SJSA1 (cell line): Measurements from ENCODE around the gene ZNF235. TPM values are rescaled to one million over a fixed set of nuclear protein-coding genes. Genes with fewer than 3 reads are reported as not detected.
A peak's percentile ranks its signal among the peaks of the same experiment; 100 is the strongest.
"Not testable (repeated sequence)": the region's sequence is repeated elsewhere in the genome, so short reads cannot be mapped to it uniquely, and the experiment has no call there.

ENCODE experiments used
- DNase-seq, 2 experiments: peaks; one replicate each; pipeline ENCODE4 v3.0.0-alpha.2; 2015 to 2020; ENCODE audit warnings: low spot score in 2 of 2, low read depth in 1 of 2
- H3K27ac ChIP-seq: fragments of 250-450 bp; sonication (Bioruptor Pico); 2 replicates; pipeline ENCODE4 v1.5.1; 2020; ENCODE audit warnings: mild to moderate bottlenecking, moderate library complexity
- H3K27me3 ChIP-seq: fragments of 250-450 bp; sonication (Bioruptor Pico); replicated peaks from 2 replicates; pipeline ENCODE4 v1.5.1; 2020; ENCODE audit warnings: mild to moderate bottlenecking, moderate library complexity
- H3K36me3 ChIP-seq: fragments of 250-450 bp; sonication (Bioruptor Pico); 2 replicates; pipeline ENCODE4 v1.5.1; 2020; ENCODE audit warnings: mild to moderate bottlenecking
- H3K4me1 ChIP-seq: fragments of 250-450 bp; sonication (Bioruptor Pico); replicated peaks from 2 replicates; pipeline ENCODE4 v1.6.1; 2021; ENCODE audit warnings: mild to moderate bottlenecking
- H3K4me3 ChIP-seq: fragments of 250-450 bp; sonication (Bioruptor Pico); 2 replicates; pipeline ENCODE4 v1.5.1; 2020; ENCODE audit warnings: mild to moderate bottlenecking
- H3K9me3 ChIP-seq: fragments of 250-450 bp; sonication (Bioruptor Pico); replicated peaks from 2 replicates; pipeline ENCODE4 v1.5.1; 2020; ENCODE audit warnings: mild to moderate bottlenecking
- total RNA-seq: library from RNA; depleted of rRNA; stranded (reverse); fragments of >200 nt; shearing (Covaris generic); gene quantifications from 2 replicates; pipeline ENCODE4 v1.2.3, GENCODE V29; 2014; rRNA removed

The ZNF235 gene
- total RNA-seq = 3.8 and 4.3 TPM in 2 replicates

GRCh38 chr19:44304659-44305193 lies at the start of gene ZNF235:
Gene ZNF235, minus strand, starts transcription at chr19:44305025. Its CDS starts 1,621 bp downstream, at chr19:44303404.
- DNase-seq = peak; percentile 87 to 97
- Histone ChIP-seq H3K9me3 (peaks cover 5% of the 10 kb centered on the region), H3K4me1 (peaks cover 5% of the 10 kb centered on the region)

GRCh38 chr19:44346556-44346955 lies 41.7 kb upstream of the ZNF235 start:
- no peak for DNase-seq

More at GRCh38 chr19:44304659-44305193, at the start of gene ZNF235:
- H3K36me3 ChIP-seq = peaks cover 16% of the 10 kb centered on the region
- H3K4me3 ChIP-seq = peak within 1 kb of the TSS; percentile 53
- H3K27me3 ChIP-seq = no peaks in the 10 kb centered on the region
- H3K27ac ChIP-seq = peak within 1 kb of the TSS; percentile 36

GRCh38 chr19:44345959-44346358 lies 41.1 kb upstream of the ZNF235 start:
- H3K27me3 ChIP-seq = no peaks in the 10 kb centered on the region
- H3K36me3 ChIP-seq = peaks cover 7% of the 10 kb centered on the region
- no peak overlapping the region for H3K4me3 ChIP-seq
- no peak for DNase-seq
- H3K27ac ChIP-seq = no peak overlapping the region
- peaks cover 3% of the 10 kb centered on the region; the same call in 1 of the 2 replicates for H3K9me3 ChIP-seq
- H3K4me1 ChIP-seq = no peaks in the 10 kb centered on the region

More at GRCh38 chr19:44346556-44346955, 41.7 kb upstream of the ZNF235 start:
- Histone ChIP-seq H3K4me1 (no peaks in the 10 kb centered on the region), H3K9me3 (peaks cover 3% of the 10 kb centered on the region; the same call in 1 of the 2 replicates), H3K27ac (no peak overlapping the region), H3K27me3 (no peaks in the 10 kb centered on the region), H3K4me3 (no peak overlapping the region), H3K36me3 (peaks cover 6% of the 10 kb centered on the region)

GRCh38 chr19:44344255-44344654 lies 39.4 kb upstream of the ZNF235 start:
- Histone ChIP-seq H3K4me3 (no peak overlapping the region), H3K9me3 (0 out of 2 replicates have a peak, but pooled peaks cover 5% of the 10 kb centered on the region), H3K4me1 (no peaks in the 10 kb centered on the region), H3K27me3 (no peaks in the 10 kb centered on the region), H3K27ac (no peak overlapping the region), H3K36me3 (peaks cover 17% of the 10 kb centered on the region)
- no peak for DNase-seq

DNA sequence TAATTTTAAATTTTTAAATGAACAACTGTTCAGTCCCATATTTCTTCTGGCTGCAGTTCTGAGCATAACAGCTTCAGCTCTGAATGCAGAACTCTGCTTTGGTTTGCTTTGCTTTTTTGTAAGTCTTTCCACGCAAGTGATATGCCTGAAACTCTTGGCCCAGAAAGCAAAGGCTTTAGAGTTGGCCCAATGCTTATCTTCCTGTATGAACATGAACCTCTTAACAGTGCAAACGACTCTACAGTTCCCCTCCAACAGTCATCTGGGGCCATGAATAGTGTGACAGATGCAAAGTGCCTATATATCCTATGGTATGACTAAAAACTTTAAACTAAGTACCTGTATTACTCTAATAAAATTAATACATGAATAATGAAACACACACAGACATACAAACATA lies 37.0 kb upstream of the ZNF235 start:
- DNase-seq = no peak
- peaks cover 31% of the 10 kb centered on the region for H3K36me3 ChIP-seq
- H3K4me1 ChIP-seq = no peaks in the 10 kb centered on the region
- H3K4me3 ChIP-seq = no peak overlapping the region
- H3K27me3 ChIP-seq = no peaks in the 10 kb centered on the region
- no peak overlapping the region for H3K27ac ChIP-seq
- 0 out of 2 replicates have a peak, but pooled peaks cover 5% of the 10 kb centered on the region for H3K9me3 ChIP-seq

DNA sequence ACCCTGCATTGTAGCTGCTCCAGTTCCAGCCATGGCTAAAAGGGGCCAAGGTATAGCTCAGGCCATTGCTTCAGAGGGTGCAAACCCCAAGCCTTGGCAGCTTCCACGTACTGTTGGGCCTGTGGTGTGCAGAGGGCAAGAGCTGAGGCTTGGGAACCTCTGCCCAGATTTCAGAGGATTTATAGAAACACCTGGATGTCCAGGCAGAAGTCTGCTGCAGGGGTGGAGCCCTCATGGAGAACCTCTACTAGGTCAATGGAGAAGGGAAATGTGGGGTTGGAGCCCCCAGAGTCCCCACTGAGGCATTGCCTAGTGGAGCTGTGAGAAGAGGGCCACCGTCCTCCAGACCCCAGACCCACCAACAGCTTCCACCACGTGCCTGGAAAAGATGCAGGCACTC lies 29.8 kb upstream of the ZNF235 start:
- not testable (repeated sequence) for DNase-seq, H3K4me1 ChIP-seq, H3K4me3 ChIP-seq, H3K27me3 ChIP-seq, H3K27ac ChIP-seq
- peaks cover 88% of the 10 kb centered on the region for H3K36me3 ChIP-seq
- H3K9me3 ChIP-seq = peaks cover 32% of the 10 kb centered on the region

GRCh38 chr19:44332145-44332544 lies 27.3 kb upstream of the ZNF235 start:
- no peak for DNase-seq
- Histone ChIP-seq H3K4me1 (no peaks in the 10 kb centered on the region), H3K9me3 (peaks cover 29% of the 10 kb centered on the region), H3K36me3 (peaks cover 92% of the 10 kb centered on the region), H3K4me3 (no peak overlapping the region), H3K27ac (no peak overlapping the region), H3K27me3 (no peaks in the 10 kb centered on the region)

DNA sequence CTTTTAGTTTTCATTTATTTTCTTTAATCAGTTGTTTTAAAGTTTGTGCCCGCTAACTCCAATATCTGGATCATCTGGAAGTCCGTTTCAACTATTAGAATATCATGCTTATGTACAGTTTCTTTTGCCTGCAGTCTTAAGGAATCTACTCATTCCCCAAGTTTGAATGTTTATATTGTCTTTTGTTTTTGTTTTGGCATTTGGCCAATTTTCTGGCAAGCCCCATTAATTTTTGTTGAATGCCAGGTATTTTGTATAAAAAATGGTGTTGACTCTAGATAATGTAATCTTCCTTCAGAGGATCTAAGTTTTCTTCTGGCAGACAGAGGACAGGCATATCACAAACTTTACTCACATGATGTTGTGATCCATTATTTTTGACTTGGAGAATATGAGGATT lies 11.1 kb upstream of the ZNF235 start:
- no peak for DNase-seq
- no peak overlapping the region for H3K4me3 ChIP-seq
- H3K36me3 ChIP-seq = no peaks in the 10 kb centered on the region
- peaks cover 6% of the 10 kb centered on the region; the same call in 1 of the 2 replicates for H3K9me3 ChIP-seq
- no peak overlapping the region for H3K27ac ChIP-seq
- no peaks in the 10 kb centered on the region for H3K27me3 ChIP-seq
- H3K4me1 ChIP-seq = no peaks in the 10 kb centered on the region

DNA sequence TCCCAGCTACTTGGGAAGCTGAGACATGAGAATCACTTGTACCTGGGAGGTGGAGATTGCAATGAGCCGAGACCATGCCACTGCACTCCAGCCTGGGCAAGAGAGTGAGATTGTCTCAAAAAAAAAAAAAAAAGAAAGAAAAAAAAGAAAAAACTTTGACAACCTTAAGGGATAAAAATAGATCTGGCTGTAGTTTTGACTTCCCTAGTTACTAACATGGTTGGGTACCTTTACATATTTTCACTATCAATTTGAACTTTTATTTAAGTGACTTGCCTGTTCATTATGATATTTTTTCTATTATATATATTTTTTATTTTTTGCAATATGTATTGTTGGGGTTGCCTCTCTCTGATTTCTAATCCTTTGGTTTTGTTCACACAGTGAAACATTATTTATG lies 8.4 kb upstream of the ZNF235 start:
- H3K36me3 ChIP-seq = no peaks in the 10 kb centered on the region
- H3K4me3 ChIP-seq = no peak overlapping the region
- H3K27me3 ChIP-seq = no peaks in the 10 kb centered on the region
- no peaks in the 10 kb centered on the region for H3K4me1 ChIP-seq
- DNase-seq = no peak
- H3K27ac ChIP-seq = no peak overlapping the region
- no peaks in the 10 kb centered on the region for H3K9me3 ChIP-seq

DNA sequence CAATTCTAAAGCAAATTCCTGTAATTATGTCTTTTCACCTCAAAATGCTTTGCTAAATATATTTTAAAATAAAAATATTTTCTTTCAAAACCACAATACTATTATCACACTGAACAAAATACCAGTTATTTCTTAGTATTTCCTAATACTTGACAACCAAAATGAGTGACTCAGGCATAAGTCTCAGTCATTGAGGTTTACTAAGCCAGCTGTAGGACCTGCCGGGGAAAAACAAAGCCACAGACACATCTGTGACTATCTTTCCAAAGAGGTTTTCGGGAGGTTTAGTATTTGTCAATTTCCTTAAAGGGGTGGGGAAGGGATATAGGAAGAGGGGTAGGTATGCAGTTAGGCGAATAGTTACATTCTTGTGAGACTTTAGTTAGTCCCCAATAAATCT lies 3.2 kb upstream of the ZNF235 start:
- Histone ChIP-seq H3K27ac (no peak overlapping the region), H3K4me1 (peaks cover 5% of the 10 kb centered on the region), H3K4me3 (no peak overlapping the region), H3K36me3 (no peaks in the 10 kb centered on the region), H3K9me3 (peaks cover 5% of the 10 kb centered on the region), H3K27me3 (no peaks in the 10 kb centered on the region)
- DNase-seq = no peak

DNA sequence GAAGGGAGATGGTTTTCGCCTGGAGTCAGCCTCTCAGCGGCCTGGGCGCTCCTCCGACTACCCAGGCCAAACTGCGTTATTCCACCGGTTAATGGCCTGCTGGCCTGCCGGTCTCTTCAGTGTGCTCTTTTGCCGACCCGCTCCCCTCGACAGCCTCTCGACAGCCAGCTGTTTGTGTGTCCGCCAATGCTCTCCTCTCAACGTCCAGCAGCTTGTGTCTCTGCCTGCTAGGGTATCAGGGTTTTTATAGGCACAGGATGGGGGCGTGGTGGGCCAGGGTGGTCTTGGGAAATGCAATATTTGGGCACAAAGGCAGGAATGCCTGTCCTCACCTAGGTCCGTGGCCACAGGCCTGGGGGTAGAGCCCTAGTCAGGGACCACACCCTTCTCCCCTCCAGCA lies 1.5 kb upstream of the ZNF235 start:
- Histone ChIP-seq H3K9me3 (peaks cover 5% of the 10 kb centered on the region), H3K27me3 (no peaks in the 10 kb centered on the region), H3K4me1 (peaks cover 5% of the 10 kb centered on the region), H3K27ac (no peak overlapping the region), H3K4me3 (no peak overlapping the region), H3K36me3 (peaks cover 11% of the 10 kb centered on the region)
- DNase-seq = no peak

GRCh38 chr19:44305457-44305856 lies 632 bp upstream of the ZNF235 start:
- no peak for DNase-seq
- Histone ChIP-seq H3K9me3 (peaks cover 5% of the 10 kb centered on the region), H3K27ac (no peak overlapping the region), H3K36me3 (peaks cover 11% of the 10 kb centered on the region), H3K4me1 (peaks cover 5% of the 10 kb centered on the region), H3K4me3 (no peak overlapping the region), H3K27me3 (no peaks in the 10 kb centered on the region)

DNA sequence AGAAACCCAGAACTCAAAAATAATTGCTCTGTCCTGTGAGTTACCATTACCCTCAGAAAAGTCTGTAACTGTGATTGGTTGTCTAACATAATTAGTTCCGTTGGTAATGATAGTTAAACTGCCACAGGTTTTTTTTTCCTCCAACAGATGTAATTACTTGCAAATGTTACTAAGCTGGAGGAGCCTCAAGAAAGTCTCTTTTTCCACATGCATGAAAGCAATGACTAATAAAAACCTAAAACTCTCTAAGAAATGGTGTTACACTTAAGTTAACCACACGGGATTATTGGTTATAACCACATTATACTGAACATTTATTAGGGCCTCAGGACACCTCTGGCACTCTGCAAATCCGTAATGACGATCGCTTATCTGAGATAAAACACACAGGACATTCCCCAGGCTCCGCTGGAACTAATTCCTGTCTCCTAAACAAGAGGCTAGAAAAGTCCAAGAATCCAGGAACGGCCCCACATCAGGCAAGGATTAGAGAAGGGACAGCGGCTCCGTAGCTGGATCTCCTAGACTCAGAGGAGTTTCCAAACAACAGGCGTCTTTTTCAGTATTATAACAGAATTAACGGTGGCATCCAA lies 753 bp downstream of the ZNF235 start:
- Histone ChIP-seq H3K4me1 (peaks cover 5% of the 10 kb centered on the region), H3K4me3 (peak overlapping the region; percentile 53), H3K9me3 (peaks cover 5% of the 10 kb centered on the region), H3K27ac (peak overlapping the region; percentile 36), H3K27me3 (no peaks in the 10 kb centered on the region), H3K36me3 (peaks cover 22% of the 10 kb centered on the region)
- DNase-seq = no peak

DNA sequence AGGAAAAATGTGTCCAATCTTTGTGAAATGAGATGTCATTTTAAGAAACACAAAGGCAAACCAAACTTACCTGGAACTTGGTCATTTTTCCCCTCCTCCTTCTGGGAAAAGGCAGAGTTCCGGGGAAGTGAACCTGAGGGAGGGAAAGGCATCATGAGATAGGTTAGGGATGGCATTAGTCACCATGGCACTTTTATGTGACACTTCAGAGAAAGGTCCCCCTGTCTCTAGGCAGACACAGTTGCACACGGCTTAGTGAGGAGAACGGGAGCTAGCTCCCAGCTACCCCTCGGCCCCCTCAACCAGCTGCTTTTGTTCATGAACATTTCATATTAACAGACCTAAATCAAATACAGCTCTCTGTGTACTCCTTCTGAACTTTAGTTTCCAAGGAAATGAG lies 1.5 kb downstream of the ZNF235 start:
- Histone ChIP-seq H3K36me3 (peaks cover 30% of the 10 kb centered on the region), H3K9me3 (peaks cover 5% of the 10 kb centered on the region), H3K4me1 (peaks cover 5% of the 10 kb centered on the region), H3K27me3 (no peaks in the 10 kb centered on the region), H3K4me3 (no peak overlapping the region), H3K27ac (no peak overlapping the region)
- no peak for DNase-seq
